ENCODE results near the gene TAF6.

Gene TAF6

GRCh38 chr7:100119072-100119969 lies at the start of gene TAF6, which contains the start of gene CNPY4:
TAF6 (minus strand) TSS chr7:100119358; CDS start chr7:100114209, 5,149 bp downstream.
CNPY4 (plus strand) TSS chr7:100119634; CDS start chr7:100119745, 111 bp downstream.
- peak; percentile 80 for DNase-seq (ENCODE audit: low read depth)

- no peak for DNase-seq (ENCODE audit: low read depth)
These were observed 48.8 kb upstream of the TAF6 start for GRCh38 chr7:100167912-100168323.

GRCh38 chr7:100166970-100167911 lies 48.1 kb upstream of the TAF6 start:
- DNase-seq (ENCODE audit: low read depth): no peak

- no peak for DNase-seq (ENCODE audit: low read depth)
These were observed 47.3 kb upstream of the TAF6 start for GRCh38 chr7:100166317-100166940.

- DNase-seq (ENCODE audit: low read depth): no peak
These were observed 44.7 kb upstream of the TAF6 start for GRCh38 chr7:100163871-100164270.

- no peak for DNase-seq (ENCODE audit: low read depth)
These were observed 43.9 kb upstream of the TAF6 start for GRCh38 chr7:100163006-100163531.

GRCh38 chr7:100160067-100160466 lies 40.9 kb upstream of the TAF6 start:
- DNase-seq (ENCODE audit: low read depth): no peak

- no peak for DNase-seq (ENCODE audit: low read depth)
These were observed 40.0 kb upstream of the TAF6 start for GRCh38 chr7:100159099-100159623.

- peak; percentile 63 for DNase-seq (ENCODE audit: low read depth)
These were observed 39.3 kb upstream of the TAF6 start, which contains the start of gene TRAPPC14 for GRCh38 chr7:100158229-100159098. TRAPPC14 (minus strand) TSS chr7:100158723; CDS start chr7:100158499, 224 bp downstream.

- no peak for DNase-seq (ENCODE audit: low read depth)
These were observed 38.4 kb upstream of the TAF6 start for GRCh38 chr7:100157334-100158228.

- no peak for DNase-seq (ENCODE audit: low read depth)
These were observed 37.8 kb upstream of the TAF6 start for GRCh38 chr7:100157069-100157333.

GRCh38 chr7:100156331-100157068 lies 37.3 kb upstream of the TAF6 start:
- DNase-seq (ENCODE audit: low read depth): no peak

- no peak for DNase-seq (ENCODE audit: low read depth)
These were observed 36.6 kb upstream of the TAF6 start for GRCh38 chr7:100155553-100156317.

GRCh38 chr7:100154651-100155491 lies 35.7 kb upstream of the TAF6 start:
- DNase-seq (ENCODE audit: low read depth): no peak

GRCh38 chr7:100153708-100154535 lies 34.8 kb upstream of the TAF6 start:
- no peak for DNase-seq (ENCODE audit: low read depth)

GRCh38 chr7:100152937-100153666 lies 33.9 kb upstream of the TAF6 start:
- no peak for DNase-seq (ENCODE audit: low read depth)
